ENCODE measurements around the gene GPR108. TPM values are rescaled to one million over a fixed set of nuclear protein-coding genes. Genes with fewer than 3 reads are reported as not detected.

The GPR108 gene
- polyA plus RNA-seq, 1 of the 3 experiments (the other 2 are of a cell fraction): 54.2 TPM

DNA sequence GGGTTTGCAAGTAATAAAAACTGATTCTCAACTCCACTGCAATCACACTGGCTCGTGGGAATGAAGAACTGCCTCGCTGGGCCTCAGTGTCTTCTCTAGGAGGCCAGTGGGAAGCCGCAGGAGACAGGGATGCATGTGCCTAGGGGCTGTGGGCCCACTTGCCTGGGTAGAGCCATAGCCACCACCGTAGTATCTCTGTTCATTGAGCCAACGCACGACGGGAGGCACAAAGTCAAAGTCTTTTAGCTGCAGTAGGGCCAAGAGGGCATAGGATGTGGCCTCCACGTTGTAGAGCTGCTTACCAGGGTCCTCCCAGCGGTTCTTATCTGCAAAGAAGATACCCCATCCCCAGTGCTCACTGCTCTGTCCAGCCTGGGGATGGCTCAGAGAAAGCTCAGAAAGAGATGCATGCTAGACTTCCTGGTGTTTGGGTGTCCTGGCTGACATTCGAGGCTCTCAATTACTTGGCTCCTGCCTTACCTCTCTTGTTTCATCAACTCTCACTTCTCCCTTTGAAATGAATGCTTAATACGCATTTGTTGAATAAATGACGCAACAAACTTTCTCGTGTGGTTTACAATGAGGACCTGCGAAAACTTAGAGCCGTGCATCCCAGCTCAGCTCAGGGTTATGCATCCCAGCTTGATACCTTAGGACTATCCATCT is 51.3 kb downstream of the GPR108 start:
- no peaks in the 10 kb centered on the region for H3F3A ChIP-seq (replicated peaks; ENCODE audit: insufficient read depth)
- no peaks in the 10 kb centered on the region for H3K79me2 ChIP-seq (ENCODE audit: insufficient read depth)
- H3K9me2 ChIP-seq: no peaks in the 10 kb centered on the region
- no peak for DNase-seq
- H2AFZ ChIP-seq (ENCODE audit: low read depth): no peak overlapping the region
- H3K27me3 ChIP-seq (ENCODE audit: insufficient read depth): peaks cover 24% of the 10 kb centered on the region; the same call in 1 of the 2 replicates
- no peak overlapping the region for H3K9ac ChIP-seq
- no peaks in the 10 kb centered on the region for H3K9me3 ChIP-seq
- H3K4me3 ChIP-seq (ENCODE audit: low read depth in 2 of 2, low read length in 1 of 2): no peak overlapping the region
- POLR2A ChIA-PET: no interaction called here
- TF ChIP-seq, protein P1, sequence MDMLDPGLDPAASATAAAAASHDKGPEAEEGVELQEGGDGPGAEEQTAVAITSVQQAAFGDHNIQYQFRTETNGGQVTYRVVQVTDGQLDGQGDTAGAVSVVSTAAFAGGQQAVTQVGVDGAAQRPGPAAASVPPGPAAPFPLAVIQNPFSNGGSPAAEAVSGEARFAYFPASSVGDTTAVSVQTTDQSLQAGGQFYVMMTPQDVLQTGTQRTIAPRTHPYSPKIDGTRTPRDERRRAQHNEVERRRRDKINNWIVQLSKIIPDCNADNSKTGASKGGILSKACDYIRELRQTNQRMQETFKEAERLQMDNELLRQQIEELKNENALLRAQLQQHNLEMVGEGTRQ (IDR thresholded peaks at IDR 0.05; ENCODE audit: borderline replicate concordance, low read depth, low read length): no peak
- no peak for TF ChIP-seq ELF1 (IDR thresholded peaks at IDR 0.05)
- TF ChIP-seq, protein P2, sequence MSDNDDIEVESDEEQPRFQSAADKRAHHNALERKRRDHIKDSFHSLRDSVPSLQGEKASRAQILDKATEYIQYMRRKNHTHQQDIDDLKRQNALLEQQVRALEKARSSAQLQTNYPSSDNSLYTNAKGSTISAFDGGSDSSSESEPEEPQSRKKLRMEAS (IDR thresholded peaks at IDR 0.05; ENCODE audit: low read depth): no peak
- TF ChIP-seq, protein P3, sequence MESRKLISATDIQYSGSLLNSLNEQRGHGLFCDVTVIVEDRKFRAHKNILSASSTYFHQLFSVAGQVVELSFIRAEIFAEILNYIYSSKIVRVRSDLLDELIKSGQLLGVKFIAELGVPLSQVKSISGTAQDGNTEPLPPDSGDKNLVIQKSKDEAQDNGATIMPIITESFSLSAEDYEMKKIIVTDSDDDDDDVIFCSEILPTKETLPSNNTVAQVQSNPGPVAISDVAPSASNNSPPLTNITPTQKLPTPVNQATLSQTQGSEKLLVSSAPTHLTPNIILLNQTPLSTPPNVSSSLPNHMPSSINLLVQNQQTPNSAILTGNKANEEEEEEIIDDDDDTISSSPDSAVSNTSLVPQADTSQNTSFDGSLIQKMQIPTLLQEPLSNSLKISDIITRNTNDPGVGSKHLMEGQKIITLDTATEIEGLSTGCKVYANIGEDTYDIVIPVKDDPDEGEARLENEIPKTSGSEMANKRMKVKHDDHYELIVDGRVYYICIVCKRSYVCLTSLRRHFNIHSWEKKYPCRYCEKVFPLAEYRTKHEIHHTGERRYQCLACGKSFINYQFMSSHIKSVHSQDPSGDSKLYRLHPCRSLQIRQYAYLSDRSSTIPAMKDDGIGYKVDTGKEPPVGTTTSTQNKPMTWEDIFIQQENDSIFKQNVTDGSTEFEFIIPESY (IDR thresholded peaks at IDR 0.05; ENCODE audit: borderline replicate concordance, low read depth): no peak
- H3K4me1 ChIP-seq (ENCODE audit: control insufficient read depth in 1 of 2, insufficient read depth in 2 of 2, low read depth in 1 of 2, low read length in 1 of 2): no peaks in the 10 kb centered on the region
- H3K27ac ChIP-seq (ENCODE audit: low read depth in 2 of 2, low read length in 1 of 2): no peak overlapping the region
- no peaks in the 10 kb centered on the region for H4K20me1 ChIP-seq (ENCODE audit: insufficient read depth)
- no peak overlapping the region for H3K4me2 ChIP-seq
- CTCF ChIA-PET: no interaction called here
- no peaks in the 10 kb centered on the region for H3K36me3 ChIP-seq (replicated peaks in 1 of 2; ENCODE audit: control insufficient read depth in 1 of 2, insufficient read depth in 2 of 2, low read length in 1 of 2)
- WGBS (ENCODE audit: low lambda C conversion rate): 38% methylated on average over 14 of the region's 15 CpGs

DNA sequence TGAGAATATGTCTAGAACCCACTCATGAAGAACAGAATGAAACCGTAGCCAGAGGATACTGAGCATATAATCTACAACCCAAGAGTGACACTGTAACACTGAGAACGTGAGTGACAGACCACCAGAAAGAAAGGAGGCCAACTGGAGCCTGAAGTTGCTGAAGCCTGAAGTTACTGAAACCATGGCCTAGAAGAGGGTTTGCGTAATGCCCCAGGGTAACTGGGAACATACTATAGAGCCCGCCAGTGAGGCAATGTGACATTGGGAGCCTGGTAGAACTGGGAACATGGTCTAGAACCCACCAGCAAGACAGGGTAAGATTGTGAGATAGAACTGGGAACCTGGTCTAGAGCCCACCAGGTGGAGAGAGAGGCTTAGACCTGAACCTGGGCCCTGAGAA is 51.9 kb downstream of the GPR108 start:
- 30% methylated on average over 4 of the region's 4 CpGs for WGBS (ENCODE audit: low lambda C conversion rate)
- Histone ChIP-seq H3K79me2 (ENCODE audit: insufficient read depth) (no peaks in the 10 kb centered on the region), H3K9me2 (no peaks in the 10 kb centered on the region), H3K36me3 (replicated peaks in 1 of 2; ENCODE audit: control insufficient read depth in 1 of 2, insufficient read depth in 2 of 2, low read length in 1 of 2) (no peaks in the 10 kb centered on the region), H3K4me1 (ENCODE audit: control insufficient read depth in 1 of 2, insufficient read depth in 2 of 2, low read depth in 1 of 2, low read length in 1 of 2) (no peaks in the 10 kb centered on the region), H3K27ac (ENCODE audit: low read depth in 2 of 2, low read length in 1 of 2) (no peak overlapping the region), H3K4me3 (ENCODE audit: low read depth in 2 of 2, low read length in 1 of 2) (no peak overlapping the region), H3K27me3 (ENCODE audit: insufficient read depth) (peaks cover 18% of the 10 kb centered on the region; the same call in 1 of the 2 replicates), H4K20me1 (ENCODE audit: insufficient read depth) (no peaks in the 10 kb centered on the region), H3F3A (replicated peaks; ENCODE audit: insufficient read depth) (no peaks in the 10 kb centered on the region), H2AFZ (ENCODE audit: low read depth) (no peak overlapping the region), H3K9ac (no peak overlapping the region), H3K4me2 (no peak overlapping the region), H3K9me3 (no peaks in the 10 kb centered on the region)
- no peak for DNase-seq
- CTCF ChIA-PET: no interaction called here
- TF ChIP-seq FOXM1 (IDR thresholded peaks at IDR 0.05; ENCODE audit: low read depth): no peak
- TF ChIP-seq FOXJ3 (CRISPR knock-in tag; IDR thresholded peaks at IDR 0.05): no peak
- TF ChIP-seq, protein P2 (IDR thresholded peaks at IDR 0.05; ENCODE audit: low read depth): no peak
- TF ChIP-seq, protein P4, sequence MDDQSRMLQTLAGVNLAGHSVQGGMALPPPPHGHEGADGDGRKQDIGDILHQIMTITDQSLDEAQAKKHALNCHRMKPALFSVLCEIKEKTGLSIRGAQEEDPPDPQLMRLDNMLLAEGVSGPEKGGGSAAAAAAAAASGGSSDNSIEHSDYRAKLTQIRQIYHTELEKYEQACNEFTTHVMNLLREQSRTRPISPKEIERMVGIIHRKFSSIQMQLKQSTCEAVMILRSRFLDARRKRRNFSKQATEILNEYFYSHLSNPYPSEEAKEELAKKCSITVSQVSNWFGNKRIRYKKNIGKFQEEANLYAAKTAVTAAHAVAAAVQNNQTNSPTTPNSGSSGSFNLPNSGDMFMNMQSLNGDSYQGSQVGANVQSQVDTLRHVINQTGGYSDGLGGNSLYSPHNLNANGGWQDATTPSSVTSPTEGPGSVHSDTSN (IDR thresholded peaks at IDR 0.05): no peak
- TF ChIP-seq, protein P3 (IDR thresholded peaks at IDR 0.05; ENCODE audit: borderline replicate concordance, low read depth): no peak
- no peak for TF ChIP-seq NFIC (IDR thresholded peaks at IDR 0.05; ENCODE audit: borderline replicate concordance)
- POLR2A ChIA-PET: no interaction called here

All from SK-N-SH (cell line).